Testis (tissue), 3 donors: ENCODE data around the gene ADAMTS20. TPM values are rescaled to one million over a fixed set of nuclear protein-coding genes. Genes with fewer than 3 reads are reported as not detected.

Source experiments
- DNase-seq: peaks from one replicate; pipeline ENCODE4 v3.0.0-alpha.2; 2019
- H3K27ac ChIP-seq, 2 donors: fragments of 200-600 bp; sonication (generic); one replicate each; pipeline ENCODE4 v1.5.1; 2019
- H3K27me3 ChIP-seq: fragments of 200-600 bp; sonication (generic); one replicate; pipeline ENCODE4 v1.5.1; 2019
- H3K36me3 ChIP-seq: fragments of 200-600 bp; sonication (generic); one replicate; pipeline ENCODE4 v1.5.1; 2017; ENCODE audit warnings: low read depth; ENCODE audit errors: missing control alignments
- H3K4me1 ChIP-seq: fragments of 200-600 bp; sonication (generic); one replicate; pipeline ENCODE4 v1.5.1; 2019
- H3K4me3 ChIP-seq, 2 donors: fragments of 200-600 bp; sonication (generic); one replicate each; pipeline ENCODE4 v1.5.1; 2017 to 2019
- H3K9me3 ChIP-seq: fragments of 200-600 bp; sonication (generic); one replicate; pipeline ENCODE4 v1.5.1; 2017
- POLR2A ChIP-seq: fragments of 450-650 bp; IDR thresholded peaks from one replicate; pipeline ENCODE4 v1.6.1; 2017; ENCODE audit warnings: antibody characterized with exemption, mild to moderate bottlenecking, moderate library complexity
- WGBS, 2 donors: methylation state at CpG; one replicate each; pipeline ENCODE4 v1.1.5; 2018; 5-methylcytosine and 5-hydroxymethylcytosine counted together
- intact Hi-C: fragments of 100-400 bp; cut with DNase I; formaldehyde crosslinking; loops from one replicate; pipeline ENCODE4 v1.15.1; 2023; ENCODE audit warnings: low total_unique reads
- polyA plus RNA-seq: library from polyadenylated mRNA; stranded (reverse); fragments of 350-450 nt; fragmentation: Illumina TruSeq; extraction: RNeasy Lipid Tissue Mini Kit (QIAGEN cat#74804); gene quantifications from one replicate; pipeline ENCODE4 v1.2.3, GENCODE V29; 2014; ENCODE audit warnings: low read depth, low replicate concordance; ENCODE audit not compliant: insufficient read depth
- total RNA-seq, 2 donors: library from RNA; depleted of rRNA; stranded (reverse); fragments of >200 nt; gene quantifications; one replicate each; pipeline ENCODE4 v1.2.3, GENCODE V29; 2016
- TF ChIP-seq, protein P1 (sequence below), 3 experiments: fragments of 450-650 bp in 2 of 3; fragments of 200-600 bp in 1 of 3; sonication (generic) in 1 of 3; IDR thresholded peaks; one replicate each; pipeline ENCODE4 v1.5.1; 2016 to 2019; ENCODE audit warnings: antibody characterized with exemption in 3 of 3, mild to moderate bottlenecking in 2 of 3, moderate library complexity in 1 of 3

ADAMTS20 gene
- total and polyA plus RNA-seq, 3 donors from 2014 or later, result 0.26 to 1.5 (median 1.1) TPM

DNA sequence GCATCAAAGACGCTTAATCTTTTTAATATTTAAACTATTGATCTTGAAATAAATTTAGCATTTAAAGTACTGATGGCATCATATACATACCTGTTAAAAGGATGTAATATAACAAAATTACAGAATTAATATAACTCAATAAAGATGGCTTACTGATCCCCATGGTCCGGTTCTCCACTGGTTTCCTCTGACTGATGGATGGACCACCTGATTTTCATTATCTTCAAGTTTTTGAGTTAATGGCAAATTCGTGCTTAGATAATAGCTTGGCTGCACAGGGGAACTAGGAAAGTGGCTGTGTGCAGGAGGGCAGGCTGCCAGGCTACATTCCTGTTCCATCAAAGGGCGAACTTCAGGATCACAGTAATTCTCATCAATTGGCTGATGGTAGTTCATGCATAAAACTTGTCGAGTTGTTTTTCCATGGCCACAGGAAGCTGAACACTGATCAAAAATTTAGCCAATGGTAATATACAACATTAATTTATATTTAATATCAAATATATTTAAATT, 123.9 kb downstream of the ADAMTS20 start:
- intact Hi-C loops, result no loop called here
- no peak overlapping the region for H3K27ac ChIP-seq
- H3K4me1 ChIP-seq, result no peaks in the 10 kb centered on the region
- H3K9me3 ChIP-seq, result no peaks in the 10 kb centered on the region
- no peak overlapping the region for H3K4me3 ChIP-seq
- DNase-seq, result no peak
- no peaks in the 10 kb centered on the region for H3K27me3 ChIP-seq
- H3K36me3 ChIP-seq, result no peaks in the 10 kb centered on the region
- 76 to 81% methylated on average over 5 of the region's 5 CpGs for WGBS, 2 donors
- TF ChIP-seq POLR2A, result no peak
- TF ChIP-seq, protein P1, sequence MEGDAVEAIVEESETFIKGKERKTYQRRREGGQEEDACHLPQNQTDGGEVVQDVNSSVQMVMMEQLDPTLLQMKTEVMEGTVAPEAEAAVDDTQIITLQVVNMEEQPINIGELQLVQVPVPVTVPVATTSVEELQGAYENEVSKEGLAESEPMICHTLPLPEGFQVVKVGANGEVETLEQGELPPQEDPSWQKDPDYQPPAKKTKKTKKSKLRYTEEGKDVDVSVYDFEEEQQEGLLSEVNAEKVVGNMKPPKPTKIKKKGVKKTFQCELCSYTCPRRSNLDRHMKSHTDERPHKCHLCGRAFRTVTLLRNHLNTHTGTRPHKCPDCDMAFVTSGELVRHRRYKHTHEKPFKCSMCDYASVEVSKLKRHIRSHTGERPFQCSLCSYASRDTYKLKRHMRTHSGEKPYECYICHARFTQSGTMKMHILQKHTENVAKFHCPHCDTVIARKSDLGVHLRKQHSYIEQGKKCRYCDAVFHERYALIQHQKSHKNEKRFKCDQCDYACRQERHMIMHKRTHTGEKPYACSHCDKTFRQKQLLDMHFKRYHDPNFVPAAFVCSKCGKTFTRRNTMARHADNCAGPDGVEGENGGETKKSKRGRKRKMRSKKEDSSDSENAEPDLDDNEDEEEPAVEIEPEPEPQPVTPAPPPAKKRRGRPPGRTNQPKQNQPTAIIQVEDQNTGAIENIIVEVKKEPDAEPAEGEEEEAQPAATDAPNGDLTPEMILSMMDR (IDR thresholded peaks at IDR 0.05), result no peak

DNA sequence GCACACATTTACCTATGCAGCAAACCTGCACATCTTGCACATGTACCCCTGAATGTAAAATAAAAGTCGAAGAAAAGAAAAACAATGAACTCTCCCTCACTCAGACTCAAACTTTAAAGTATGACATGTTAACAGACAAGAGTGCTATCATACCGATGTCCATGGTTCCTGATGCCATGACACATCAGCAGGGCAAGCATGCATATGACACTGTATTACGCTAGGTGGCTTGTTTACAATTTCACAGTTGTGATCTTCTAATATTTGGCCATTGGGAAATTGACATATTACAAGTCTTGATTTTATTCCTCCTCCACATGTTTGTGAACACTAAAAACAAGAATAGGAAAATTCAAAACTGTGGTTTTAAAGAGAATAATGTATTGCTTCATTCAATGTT, 126.6 kb downstream of the ADAMTS20 start:
- H3K27me3 ChIP-seq, result no peaks in the 10 kb centered on the region
- no peak overlapping the region for H3K27ac ChIP-seq
- DNase-seq, result no peak
- H3K4me3 ChIP-seq, result no peak overlapping the region
- H3K9me3 ChIP-seq, result no peaks in the 10 kb centered on the region
- WGBS, 2 donors, result 93 to 94% methylated on average over 3 of the region's 3 CpGs
- no peak for TF ChIP-seq POLR2A
- TF ChIP-seq, protein P1 (IDR thresholded peaks at IDR 0.05), result no peak
- intact Hi-C loops, result no loop called here
- no peaks in the 10 kb centered on the region for H3K4me1 ChIP-seq
- H3K36me3 ChIP-seq, result no peaks in the 10 kb centered on the region

DNA sequence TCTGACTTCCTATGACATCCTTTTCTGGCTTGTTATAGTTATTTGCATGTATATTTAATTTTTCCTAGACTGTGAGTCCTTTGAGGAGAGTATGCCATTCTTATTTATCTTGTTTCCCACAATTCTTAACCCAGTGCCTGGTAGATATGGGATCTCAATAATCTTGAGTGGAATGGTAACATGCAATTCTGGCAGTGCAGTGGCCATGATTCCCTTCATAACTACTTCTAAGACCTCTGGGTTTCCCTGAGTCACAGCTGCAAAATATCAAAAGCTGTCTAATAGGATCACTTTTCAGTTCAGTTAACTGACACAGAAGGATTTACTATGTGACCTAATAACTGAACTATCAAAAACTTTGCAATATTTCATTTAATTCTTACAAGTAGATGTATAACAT, 135.0 kb downstream of the ADAMTS20 start:
- intact Hi-C loops, result no loop called here
- H3K4me3 ChIP-seq, result no peak overlapping the region
- DNase-seq, result no peak
- no peaks in the 10 kb centered on the region for H3K9me3 ChIP-seq
- TF ChIP-seq POLR2A, result no peak
- H3K27ac ChIP-seq, result no peak overlapping the region
- no peaks in the 10 kb centered on the region for H3K27me3 ChIP-seq
- H3K36me3 ChIP-seq, result no peaks in the 10 kb centered on the region
- H3K4me1 ChIP-seq, result no peaks in the 10 kb centered on the region

DNA sequence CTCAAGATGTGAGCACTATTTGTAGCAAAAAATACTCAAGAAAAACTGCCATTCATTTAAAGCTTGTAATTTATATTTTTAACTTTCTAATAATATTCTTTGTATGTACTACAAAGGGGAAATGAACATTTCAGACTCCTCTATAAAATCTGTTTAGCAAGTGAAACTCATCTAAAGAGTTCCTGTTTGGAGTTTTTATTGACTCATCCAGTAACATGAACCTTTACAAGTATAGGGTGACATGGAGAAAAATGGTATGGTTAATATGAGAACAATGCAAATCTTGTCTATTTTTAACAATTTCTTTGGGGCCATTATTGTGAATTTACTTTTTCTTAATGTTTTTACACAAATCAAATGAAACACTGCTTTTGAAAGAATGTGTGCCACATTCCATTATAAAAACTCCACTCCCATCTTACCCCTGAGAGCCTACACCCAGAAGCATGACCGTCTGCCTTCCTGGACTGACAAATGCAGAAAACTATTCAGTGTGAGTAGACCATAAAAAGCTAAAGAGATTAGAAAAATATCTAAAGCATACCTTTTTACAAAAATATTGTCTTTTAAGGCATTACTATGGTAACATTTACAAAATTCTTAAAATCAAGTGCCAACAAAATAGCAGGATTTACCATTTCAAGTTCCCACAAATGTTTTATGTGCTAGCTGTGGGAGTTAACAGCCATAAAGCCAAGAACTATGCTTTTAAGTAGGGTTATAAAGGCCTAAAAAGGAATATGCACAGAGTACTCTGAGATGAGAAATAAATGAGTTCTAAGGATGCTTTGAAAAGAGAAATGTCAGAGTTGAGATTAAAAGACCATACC, 144.0 kb downstream of the ADAMTS20 start:
- WGBS, 2 donors, result 52 to 53% methylated on average over 1 of the region's 1 CpG
- TF ChIP-seq, protein P1 (IDR thresholded peaks at IDR 0.05), result no peak
- no peak for TF ChIP-seq POLR2A
- H3K36me3 ChIP-seq, result no peaks in the 10 kb centered on the region
- DNase-seq, result no peak
- no peaks in the 10 kb centered on the region for H3K27me3 ChIP-seq
- H3K4me3 ChIP-seq, result no peak overlapping the region
- intact Hi-C loops, result no loop called here
- H3K4me1 ChIP-seq, result no peaks in the 10 kb centered on the region
- no peak overlapping the region for H3K27ac ChIP-seq
- H3K9me3 ChIP-seq, result no peaks in the 10 kb centered on the region

DNA sequence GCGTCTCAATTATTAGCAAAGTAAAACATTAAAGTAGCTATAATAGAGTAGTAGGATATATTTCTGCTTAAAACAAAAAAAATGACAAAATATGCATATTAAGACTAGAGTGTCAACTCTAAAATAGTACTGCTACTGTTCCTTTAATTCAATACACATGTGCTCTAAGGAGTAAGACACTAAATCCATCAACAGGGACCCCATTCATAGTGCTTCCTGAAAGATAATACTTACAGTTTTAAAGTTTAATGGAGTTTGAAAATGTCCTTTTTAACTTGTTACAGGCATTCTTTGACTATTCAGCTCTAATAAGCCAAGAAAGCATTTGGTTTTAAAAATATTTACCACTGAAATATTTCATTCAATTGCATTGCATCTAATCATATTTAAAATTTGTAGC, 145.2 kb downstream of the ADAMTS20 start:
- Histone ChIP-seq H3K4me3 (no peak overlapping the region), H3K27ac (no peak overlapping the region), H3K27me3 (no peaks in the 10 kb centered on the region), H3K4me1 (no peaks in the 10 kb centered on the region), H3K36me3 (no peaks in the 10 kb centered on the region), H3K9me3 (no peaks in the 10 kb centered on the region)
- intact Hi-C loops, result no loop called here
- WGBS, 2 donors, result 97% methylated on average over 1 of the region's 1 CpG
- no peak for DNase-seq
- no peak for TF ChIP-seq POLR2A
- TF ChIP-seq, protein P1 (IDR thresholded peaks at IDR 0.05), result no peak
